Mesendoderm (in vitro differentiated cells): ENCODE measurements around the gene C1orf115.

Source experiments
- DNase-seq: peaks from one replicate; pipeline ENCODE4 v3.0.0; 2013
- H2AK5ac ChIP-seq: 2 replicates; pipeline ENCODE4 v1.6.1; 2013; ENCODE audit warnings: low read length, inconsistent platforms
- H2BK120ac ChIP-seq: 2 replicates; pipeline ENCODE4 v1.6.1; 2013; ENCODE audit warnings: low read depth, mild to moderate bottlenecking, low read length, moderate library complexity, mixed read lengths
- H2BK15ac ChIP-seq: replicated peaks from 2 replicates; pipeline ENCODE4 v1.6.1; 2013; ENCODE audit warnings: low read depth, mild to moderate bottlenecking, moderate library complexity
- H2BK5ac ChIP-seq: 2 replicates; pipeline ENCODE4 v1.6.1; 2013; ENCODE audit warnings: low read length, inconsistent platforms
- H3K18ac ChIP-seq: 2 replicates; pipeline ENCODE4 v1.6.1; 2013; ENCODE audit warnings: mild to moderate bottlenecking, low read length, mixed read lengths
- H3K23ac ChIP-seq: one replicate; pipeline ENCODE4 v1.6.1; 2013; ENCODE audit warnings: low read length
- H3K27ac ChIP-seq: 2 replicates; pipeline ENCODE4 v1.5.1; 2013; ENCODE audit warnings: low read depth, mild to moderate bottlenecking, inconsistent platforms, low read length, moderate library complexity
- H3K27me3 ChIP-seq: 2 replicates; pipeline ENCODE4 v1.6.1; 2013; ENCODE audit warnings: low read length, control low read depth, mild to moderate bottlenecking, inconsistent platforms; ENCODE audit not compliant: insufficient read depth, poor library complexity
- H3K36me3 ChIP-seq: 2 replicates; pipeline ENCODE4 v1.6.1; 2013; ENCODE audit warnings: low read length, inconsistent platforms; ENCODE audit not compliant: control insufficient read depth, insufficient read depth
- H3K4ac ChIP-seq: one replicate; pipeline ENCODE4 v1.6.1; 2013; ENCODE audit warnings: low read depth, mild to moderate bottlenecking, low read length, moderate library complexity
- H3K4me1 ChIP-seq: 2 replicates; pipeline ENCODE4 v1.6.1; 2013; ENCODE audit warnings: low read depth, low read length, inconsistent platforms; ENCODE audit not compliant: control insufficient read depth
- H3K4me2 ChIP-seq: 2 replicates; pipeline ENCODE4 v1.6.1; 2013; ENCODE audit warnings: low read length
- H3K4me3 ChIP-seq: 2 replicates; pipeline ENCODE4 v1.5.1; 2013; ENCODE audit warnings: mild to moderate bottlenecking, low read length
- H3K56ac ChIP-seq: one replicate; pipeline ENCODE4 v1.6.1; 2013; ENCODE audit warnings: low read length
- H3K79me1 ChIP-seq: 2 replicates; pipeline ENCODE4 v1.6.1; 2013; ENCODE audit warnings: low read length, inconsistent platforms
- H3K79me2 ChIP-seq: 2 replicates; pipeline ENCODE4 v1.6.1; 2013; ENCODE audit warnings: mild to moderate bottlenecking, low read length; ENCODE audit not compliant: control insufficient read depth, insufficient read depth
- H3K9ac ChIP-seq: 2 replicates; pipeline ENCODE4 v1.6.1; 2013; ENCODE audit warnings: low read length, inconsistent platforms
- H4K5ac ChIP-seq: one replicate; pipeline ENCODE4 v1.6.1; 2013; ENCODE audit warnings: low read length
- H4K8ac ChIP-seq: one replicate; pipeline ENCODE4 v1.6.1; 2013; ENCODE audit warnings: low read depth, mild to moderate bottlenecking, control low read depth, low read length, moderate library complexity
- WGBS: extraction: QIAGEN DNeasy Blood & Tissue Kit; methylation state at CpG from one replicate; pipeline ENCODE4 v1.1.7; 2013; ENCODE audit warnings: low lambda C conversion rate, missing lambda C conversion rate; ENCODE audit not compliant: insufficient coverage; ENCODE audit errors: extremely low coverage; 5-methylcytosine and 5-hydroxymethylcytosine counted together

The C1orf115 gene

DNA sequence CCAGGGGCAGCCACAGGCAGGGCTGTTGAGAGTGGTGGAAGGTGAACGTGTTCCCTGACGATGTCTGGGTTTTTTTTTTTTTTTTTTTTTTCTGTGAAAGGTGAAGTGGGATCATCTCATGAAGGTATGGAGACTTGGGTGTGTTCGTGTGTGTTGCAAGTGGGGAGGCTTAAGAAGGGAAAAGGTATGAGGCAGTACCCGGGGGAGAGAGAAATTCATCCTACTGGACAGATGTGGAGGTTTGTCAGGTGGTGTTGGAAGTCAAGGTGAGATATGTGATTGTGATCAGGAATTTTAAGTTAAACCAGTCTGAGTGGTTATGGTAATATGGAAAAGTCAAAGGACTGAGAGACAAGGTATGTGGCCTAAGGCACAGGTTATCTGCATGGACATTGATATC lies 5.3 kb downstream of the C1orf115 start:
- peaks cover 7% of the 10 kb centered on the region for H3K27me3 ChIP-seq

DNA sequence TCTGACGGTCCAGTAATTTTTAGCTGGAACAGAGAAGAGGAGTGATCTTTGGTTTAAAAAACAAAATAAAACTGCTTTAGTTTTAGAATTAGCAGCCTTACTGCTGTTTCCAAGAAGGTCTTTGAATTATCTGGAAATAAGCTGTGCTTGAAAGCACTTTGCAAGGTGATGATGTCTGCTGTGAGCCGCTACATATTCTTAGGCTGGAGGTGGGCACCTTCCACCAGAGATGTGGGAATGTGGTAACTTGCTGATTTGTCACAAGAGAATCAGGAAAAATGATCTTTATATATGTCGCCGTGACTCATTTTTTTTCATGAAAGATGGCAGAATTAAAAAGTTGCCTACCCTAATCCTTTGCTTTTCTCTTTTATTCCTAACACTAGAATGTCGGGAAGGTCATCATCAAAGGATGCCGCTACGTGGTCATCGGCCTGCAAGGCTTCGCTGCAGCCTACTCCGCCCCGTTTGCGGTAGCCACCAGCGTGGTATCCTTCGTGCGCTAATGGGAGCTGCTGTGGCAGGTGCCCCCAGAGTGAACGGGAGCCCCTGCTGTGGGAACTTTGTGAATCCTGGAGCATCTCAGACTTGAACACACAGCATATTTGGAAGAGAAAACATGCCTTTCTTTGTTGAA lies 6.2 kb downstream of the C1orf115 start:
- Histone ChIP-seq H4K8ac (no peak overlapping the region), H3K79me2 (no peaks in the 10 kb centered on the region), H2BK15ac (no peak overlapping the region), H3K18ac (no peak overlapping the region), H3K27ac (no peak overlapping the region), H3K36me3 (no peaks in the 10 kb centered on the region), H3K56ac (no peak overlapping the region), H3K9ac (no peak overlapping the region), H3K4me3 (no peak overlapping the region), H4K5ac (no peak overlapping the region), H3K79me1 (no peaks in the 10 kb centered on the region), H3K23ac (no peak overlapping the region), H3K27me3 (peaks cover 3% of the 10 kb centered on the region), H2AK5ac (no peak overlapping the region), H3K4ac (no peak overlapping the region), H3K4me1 (no peaks in the 10 kb centered on the region), H3K4me2 (no peak overlapping the region), H2BK120ac (no peak overlapping the region), H2BK5ac (no peak overlapping the region)
- DNase-seq = no peak
- no CpG with 5 or more reads among the region's 16 CpGs for WGBS

More for the DNA sequence above, 5.3 kb downstream of the C1orf115 start:
- Histone ChIP-seq H3K79me2 (no peaks in the 10 kb centered on the region), H3K56ac (no peak overlapping the region), H3K79me1 (no peaks in the 10 kb centered on the region), H2BK5ac (no peak overlapping the region), H2AK5ac (no peak overlapping the region), H3K27ac (no peak overlapping the region), H2BK120ac (no peak overlapping the region), H3K9ac (no peak overlapping the region), H4K5ac (no peak overlapping the region), H3K18ac (no peak overlapping the region), H3K4ac (no peak overlapping the region), H3K4me2 (no peak overlapping the region), H3K4me3 (no peak overlapping the region), H3K36me3 (no peaks in the 10 kb centered on the region), H2BK15ac (no peak overlapping the region), H3K4me1 (no peaks in the 10 kb centered on the region), H4K8ac (no peak overlapping the region), H3K23ac (no peak overlapping the region)
- no CpG with 5 or more reads among the region's 4 CpGs for WGBS
- DNase-seq = no peak

DNA sequence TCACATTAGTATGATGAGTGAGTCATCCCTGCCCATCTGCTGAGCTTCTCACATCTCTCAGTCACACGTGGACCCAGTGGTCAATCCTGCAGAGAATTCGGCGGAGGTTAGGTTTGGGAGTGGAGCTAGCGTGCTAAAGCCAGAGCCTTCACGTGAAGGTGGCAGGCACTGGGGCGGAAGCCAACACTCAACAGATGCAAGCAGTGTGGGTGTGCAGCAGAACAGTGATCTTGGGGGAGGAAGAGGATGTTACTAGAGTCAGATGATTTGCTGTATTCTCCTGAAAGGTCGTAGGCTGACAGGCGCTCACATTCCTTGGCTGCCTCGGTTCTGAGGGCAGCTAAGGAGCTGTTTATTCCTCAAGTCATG lies 6.7 kb downstream of the C1orf115 start:
- H3K4me2 ChIP-seq = no peak overlapping the region
- no peaks in the 10 kb centered on the region for H3K79me2 ChIP-seq
- H2AK5ac ChIP-seq = no peak overlapping the region
- H2BK120ac ChIP-seq = no peak overlapping the region
- H3K36me3 ChIP-seq = no peaks in the 10 kb centered on the region
- no peak overlapping the region for H3K18ac ChIP-seq
- no peak overlapping the region for H3K27ac ChIP-seq
- no peak overlapping the region for H4K5ac ChIP-seq
- no peak overlapping the region for H2BK15ac ChIP-seq
- H3K56ac ChIP-seq = no peak overlapping the region
- no peaks in the 10 kb centered on the region for H3K4me1 ChIP-seq
- DNase-seq = no peak
- H3K9ac ChIP-seq = no peak overlapping the region
- no peak overlapping the region for H4K8ac ChIP-seq
- H2BK5ac ChIP-seq = no peak overlapping the region
- H3K4ac ChIP-seq = no peak overlapping the region
- H3K27me3 ChIP-seq = no peaks in the 10 kb centered on the region
- H3K4me3 ChIP-seq = no peak overlapping the region
- H3K23ac ChIP-seq = no peak overlapping the region
- H3K79me1 ChIP-seq = no peaks in the 10 kb centered on the region
- no CpG with 5 or more reads among the region's 9 CpGs for WGBS

DNA sequence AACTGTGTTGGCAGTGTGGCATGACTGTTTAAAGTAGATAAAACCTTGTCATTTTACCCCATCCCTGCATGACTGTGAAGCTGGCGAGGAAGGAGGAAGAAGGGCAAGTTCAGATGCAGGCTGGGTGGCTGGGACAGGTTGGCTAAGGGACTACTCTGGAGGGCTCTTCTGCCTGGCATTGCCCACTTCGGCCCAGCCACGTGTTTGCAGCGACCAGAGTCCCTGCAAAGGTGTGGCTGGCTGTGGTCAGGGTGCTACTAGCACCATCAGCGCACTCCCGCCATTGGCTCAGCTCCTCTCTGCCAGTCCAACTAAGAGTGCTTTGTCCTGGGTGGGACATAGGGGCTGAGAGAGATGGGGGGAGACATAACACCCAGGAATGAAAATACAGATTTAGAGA lies 7.2 kb downstream of the C1orf115 start:
- no peaks in the 10 kb centered on the region for H3K79me2 ChIP-seq
- no peak overlapping the region for H3K23ac ChIP-seq
- no peak overlapping the region for H3K4me2 ChIP-seq
- H2BK120ac ChIP-seq = no peak overlapping the region
- H3K9ac ChIP-seq = no peak overlapping the region
- no peak overlapping the region for H4K8ac ChIP-seq
- no peak overlapping the region for H2AK5ac ChIP-seq
- no peak overlapping the region for H3K4me3 ChIP-seq
- H3K4ac ChIP-seq = no peak overlapping the region
- no peak overlapping the region for H2BK5ac ChIP-seq
- no peaks in the 10 kb centered on the region for H3K27me3 ChIP-seq
- H3K36me3 ChIP-seq = no peaks in the 10 kb centered on the region
- no peak overlapping the region for H4K5ac ChIP-seq
- no CpG with 5 or more reads among the region's 6 CpGs for WGBS
- H3K56ac ChIP-seq = no peak overlapping the region
- no peak for DNase-seq
- H2BK15ac ChIP-seq = no peak overlapping the region
- H3K79me1 ChIP-seq = no peaks in the 10 kb centered on the region
- no peak overlapping the region for H3K18ac ChIP-seq
- no peaks in the 10 kb centered on the region for H3K4me1 ChIP-seq
- no peak overlapping the region for H3K27ac ChIP-seq

DNA sequence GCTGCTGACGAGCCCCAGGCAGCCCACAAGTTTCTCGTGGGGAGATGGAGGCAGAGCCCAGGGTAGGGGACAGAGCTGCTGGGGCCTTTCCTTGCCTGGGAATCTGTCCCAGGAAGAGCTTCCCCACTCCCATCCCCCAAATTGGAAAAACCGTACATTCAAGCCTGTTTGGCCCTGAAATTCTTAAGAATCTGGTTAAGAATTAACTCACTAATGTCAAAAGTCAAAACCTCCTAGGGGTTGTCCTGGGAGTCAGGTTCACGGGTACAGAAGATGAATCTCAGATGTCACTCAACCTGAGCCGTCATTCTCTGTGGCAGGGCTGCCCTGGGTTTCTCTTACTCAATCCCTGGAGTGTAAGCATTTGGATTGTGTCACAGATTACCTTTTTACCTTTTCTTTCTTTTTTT lies 8.4 kb downstream of the C1orf115 start:
- Histone ChIP-seq H3K18ac (no peak overlapping the region), H3K36me3 (no peaks in the 10 kb centered on the region), H4K8ac (no peak overlapping the region), H3K9ac (no peak overlapping the region), H3K56ac (no peak overlapping the region), H3K23ac (no peak overlapping the region), H3K27me3 (no peaks in the 10 kb centered on the region), H2AK5ac (no peak overlapping the region), H3K79me1 (no peaks in the 10 kb centered on the region), H3K4me2 (no peak overlapping the region), H2BK15ac (no peak overlapping the region), H3K4me3 (no peak overlapping the region), H3K27ac (no peak overlapping the region), H3K79me2 (no peaks in the 10 kb centered on the region), H2BK5ac (no peak overlapping the region), H2BK120ac (no peak overlapping the region), H3K4me1 (no peaks in the 10 kb centered on the region), H4K5ac (no peak overlapping the region), H3K4ac (no peak overlapping the region)
- WGBS = no CpG with 5 or more reads among the region's 5 CpGs
- DNase-seq = no peak

DNA sequence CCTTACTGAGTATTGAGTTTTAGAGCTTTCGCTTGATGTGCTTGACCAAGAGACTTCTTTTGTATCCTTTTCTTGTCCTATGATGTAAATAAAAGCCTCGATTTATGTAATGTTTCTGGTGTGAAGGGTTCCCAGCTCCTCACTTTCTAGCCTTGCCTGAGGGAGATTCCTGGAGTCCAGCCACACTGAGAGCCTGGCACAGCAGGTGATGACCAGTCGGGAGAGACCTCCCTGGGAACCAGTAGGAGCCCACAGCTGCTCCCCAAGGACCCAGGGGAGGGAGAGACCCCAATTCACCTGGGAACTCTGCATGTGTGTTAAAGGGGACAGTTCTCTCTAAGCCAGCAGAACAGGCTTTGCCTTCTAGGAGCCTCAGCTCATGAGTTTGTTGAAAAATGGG lies 8.9 kb downstream of the C1orf115 start:
- no peak overlapping the region for H3K9ac ChIP-seq
- H3K79me2 ChIP-seq = no peaks in the 10 kb centered on the region
- H3K27me3 ChIP-seq = no peaks in the 10 kb centered on the region
- H4K5ac ChIP-seq = no peak overlapping the region
- no peak overlapping the region for H2BK15ac ChIP-seq
- H3K4me2 ChIP-seq = no peak overlapping the region
- H3K36me3 ChIP-seq = no peaks in the 10 kb centered on the region
- H2BK120ac ChIP-seq = no peak overlapping the region
- no peak overlapping the region for H4K8ac ChIP-seq
- H2AK5ac ChIP-seq = no peak overlapping the region
- DNase-seq = no peak
- no peak overlapping the region for H3K4me3 ChIP-seq
- no peaks in the 10 kb centered on the region for H3K4me1 ChIP-seq
- no peak overlapping the region for H3K4ac ChIP-seq
- H3K23ac ChIP-seq = no peak overlapping the region
- H3K79me1 ChIP-seq = no peaks in the 10 kb centered on the region
- no peak overlapping the region for H3K18ac ChIP-seq
- H3K56ac ChIP-seq = no peak overlapping the region
- no peak overlapping the region for H2BK5ac ChIP-seq
- WGBS = no CpG with 5 or more reads among the region's 3 CpGs
- no peak overlapping the region for H3K27ac ChIP-seq
